HG03135 (cell line): ENCODE measurements around the gene NAXE.
"Not testable (repeated sequence)": the region's sequence is repeated elsewhere in the genome, so short reads cannot be mapped to it uniquely, and the experiment has no call there.

Source experiments
- ATAC-seq: cut with Tn5 transposase; IDR thresholded peaks from one replicate; pipeline ENCODE4 v1.9.1; 2021; ENCODE audit warnings: mild to moderate bottlenecking, moderate library complexity; ENCODE audit not compliant: unreplicated experiment

NAXE gene

GRCh38 chr1:156618853-156619581 lies 27.4 kb downstream of the NAXE start, which contains the start of gene HAPLN2:
TSS of gene HAPLN2 (plus strand) at chr1:156619415. CDS start at chr1:156623491, 4,076 bp downstream.
- no peak for ATAC-seq

GRCh38 chr1:156619582-156619955 lies 28.0 kb downstream of the NAXE start:
- ATAC-seq: no peak

- no peak for ATAC-seq
Measured at GRCh38 chr1:156622581-156623297, 31.2 kb downstream of the NAXE start.

- no peak for ATAC-seq
Measured at GRCh38 chr1:156623946-156624813, 32.6 kb downstream of the NAXE start.

- ATAC-seq: no peak
Measured at GRCh38 chr1:156624814-156625435, 33.3 kb downstream of the NAXE start.

- ATAC-seq: no peak
Measured at GRCh38 chr1:156625436-156626078, 34.0 kb downstream of the NAXE start.

- ATAC-seq: no peak
Measured at GRCh38 chr1:156626079-156626438, 34.5 kb downstream of the NAXE start.

- no peak for ATAC-seq
Measured at GRCh38 chr1:156627313-156627880, 35.8 kb downstream of the NAXE start.

- ATAC-seq: no peak
Measured at GRCh38 chr1:156629823-156630449, 38.4 kb downstream of the NAXE start.

- not testable (repeated sequence) for ATAC-seq
Measured at GRCh38 chr1:156631152-156631551, 39.6 kb downstream of the NAXE start.

GRCh38 chr1:156632355-156632754 lies 40.8 kb downstream of the NAXE start:
- no peak for ATAC-seq

GRCh38 chr1:156638189-156638985 lies 46.8 kb downstream of the NAXE start:
- ATAC-seq: no peak

GRCh38 chr1:156639601-156640101 lies 48.1 kb downstream of the NAXE start:
- ATAC-seq: no peak

- no peak for ATAC-seq
Measured at GRCh38 chr1:156640842-156641706, 49.5 kb downstream of the NAXE start.

- no peak for ATAC-seq
Measured at GRCh38 chr1:156641761-156642264, 50.2 kb downstream of the NAXE start, which contains the start of gene BCAN. TSS of gene BCAN (plus strand) at chr1:156642117. CDS start at chr1:156646055, 3,938 bp downstream.

- ATAC-seq: no peak
Measured at GRCh38 chr1:156642265-156643048, 50.9 kb downstream of the NAXE start.
